H9 (cell line): ENCODE results near the gene PDE1C. TPM values are rescaled to one million over a fixed set of nuclear protein-coding genes. Genes with fewer than 3 reads are reported as not detected.

Source experiments
- DNase-seq: peaks from one replicate; pipeline ENCODE4 v3.0.0-alpha.2; 2017
- H2AFZ ChIP-seq: one replicate; pipeline ENCODE4 v1.6.1; 2013; ENCODE audit warnings: mild to moderate bottlenecking, low read length, control low read depth, moderate library complexity
- H2AK5ac ChIP-seq: 2 replicates; pipeline ENCODE4 v1.6.1; 2013; ENCODE audit warnings: low read length, control low read depth, mixed read lengths; ENCODE audit not compliant: insufficient read length
- H2BK120ac ChIP-seq: one replicate; pipeline ENCODE4 v1.6.1; 2013; ENCODE audit warnings: low read depth, mild to moderate bottlenecking, low read length, control low read depth, inconsistent platforms; ENCODE audit not compliant: poor library complexity, severe bottlenecking
- H2BK12ac ChIP-seq: 2 replicates; pipeline ENCODE4 v1.6.1; 2013; ENCODE audit warnings: low read length, control low read depth, mixed read lengths, low read depth; ENCODE audit not compliant: insufficient read length
- H2BK15ac ChIP-seq: 2 replicates; pipeline ENCODE4 v1.6.1; 2013; ENCODE audit warnings: low read depth, low read length, control low read depth
- H2BK20ac ChIP-seq: one replicate; pipeline ENCODE4 v1.6.1; 2013; ENCODE audit warnings: low read depth, mild to moderate bottlenecking, low read length, control low read depth, inconsistent platforms; ENCODE audit not compliant: poor library complexity, severe bottlenecking
- H2BK5ac ChIP-seq: 2 replicates; pipeline ENCODE4 v1.6.1; 2013; ENCODE audit warnings: low read length, control low read depth, mixed read lengths; ENCODE audit not compliant: insufficient read length
- H3K14ac ChIP-seq: 2 replicates; pipeline ENCODE4 v1.6.1; 2013; ENCODE audit warnings: low read length, control low read depth; ENCODE audit not compliant: insufficient read depth
- H3K18ac ChIP-seq: 2 replicates; pipeline ENCODE4 v1.6.1; 2013; ENCODE audit warnings: low read depth, mild to moderate bottlenecking, mixed read lengths, low read length, control low read depth; ENCODE audit not compliant: insufficient read length
- H3K23ac ChIP-seq: 2 replicates; pipeline ENCODE4 v1.6.1; 2013; ENCODE audit warnings: low read length, control low read depth, mixed read lengths, low read depth; ENCODE audit not compliant: insufficient read length
- H3K23me2 ChIP-seq: 2 replicates; pipeline ENCODE4 v1.6.1; 2013; ENCODE audit warnings: low read depth, mild to moderate bottlenecking, mixed read lengths, low read length, control low read depth; ENCODE audit not compliant: insufficient read length, poor library complexity, severe bottlenecking
- H3K27ac ChIP-seq: 2 replicates; pipeline ENCODE4 v1.5.1; 2013; ENCODE audit warnings: low read length, control low read depth, mixed read lengths, low read depth; ENCODE audit not compliant: insufficient read length
- H3K27me3 ChIP-seq: 2 replicates; pipeline ENCODE4 v1.6.1; 2013; ENCODE audit warnings: low read length, control low read depth, inconsistent platforms; ENCODE audit not compliant: insufficient read depth
- H3K4ac ChIP-seq: 2 replicates; pipeline ENCODE4 v1.6.1; 2013; ENCODE audit warnings: low read depth, mild to moderate bottlenecking, control low read depth, inconsistent platforms, low read length, moderate library complexity
- H3K4me1 ChIP-seq: 2 replicates; pipeline ENCODE4 v1.6.1; 2013; ENCODE audit warnings: low read length, control low read depth, inconsistent platforms; ENCODE audit not compliant: insufficient read depth
- H3K4me2 ChIP-seq: 2 replicates; pipeline ENCODE4 v1.6.1; 2013; ENCODE audit warnings: low read length, control low read depth, mixed read lengths; ENCODE audit not compliant: insufficient read length, insufficient read depth
- H3K56ac ChIP-seq: 2 replicates; pipeline ENCODE4 v1.6.1; 2013; ENCODE audit warnings: low read depth, mild to moderate bottlenecking, mixed read lengths, low read length, control low read depth; ENCODE audit not compliant: insufficient read length
- H3K79me1 ChIP-seq: 2 replicates; pipeline ENCODE4 v1.6.1; 2013; ENCODE audit warnings: low read depth, mild to moderate bottlenecking, moderate library complexity, low read length, control low read depth, inconsistent platforms; ENCODE audit not compliant: insufficient read depth, poor library complexity, severe bottlenecking
- H3K79me2 ChIP-seq: 2 replicates; pipeline ENCODE4 v1.6.1; 2013; ENCODE audit warnings: low read length, control low read depth, inconsistent platforms; ENCODE audit not compliant: insufficient read depth
- H3K9ac ChIP-seq: 2 replicates; pipeline ENCODE4 v1.6.1; 2013; ENCODE audit warnings: low read length, control low read depth, mixed read lengths; ENCODE audit not compliant: insufficient read length; ENCODE audit errors: extremely low read depth
- H3K9me3 ChIP-seq: one replicate; pipeline ENCODE4 v1.6.1; 2013; ENCODE audit warnings: low read depth, low read length, inconsistent platforms; ENCODE audit not compliant: control insufficient read depth
- H3T11ph ChIP-seq: one replicate; pipeline ENCODE4 v1.6.1; 2013; ENCODE audit warnings: mild to moderate bottlenecking, low read length, control low read depth, inconsistent platforms
- H4K20me1 ChIP-seq: one replicate; pipeline ENCODE4 v1.6.1; 2013; ENCODE audit not compliant: control insufficient read depth, insufficient read length, insufficient read depth
- H4K5ac ChIP-seq: 2 replicates; pipeline ENCODE4 v1.6.1; 2013; ENCODE audit warnings: low read depth, mild to moderate bottlenecking, mixed read lengths, low read length, control low read depth; ENCODE audit not compliant: insufficient read length
- H4K8ac ChIP-seq: replicated peaks from 2 replicates; pipeline ENCODE4 v1.6.1; 2013; ENCODE audit warnings: low read length, control low read depth, mixed read lengths, low read depth; ENCODE audit not compliant: insufficient read length
- H4K91ac ChIP-seq: 2 replicates; pipeline ENCODE4 v1.6.1; 2013; ENCODE audit warnings: low read depth, mild to moderate bottlenecking, moderate library complexity, mixed read lengths, low read length, control low read depth; ENCODE audit not compliant: insufficient read length
- H3K27ac Mint-ChIP-seq, 3 experiments: 2 replicates in 2 of 3; 3 replicates in 1 of 3; pipeline ENCODE4 v1.8.0; 2020 to 2021; ENCODE audit warnings: mixed read lengths in 3 of 3, mild to moderate bottlenecking in 1 of 3, moderate library complexity in 1 of 3
- H3K27me3 Mint-ChIP-seq: 2 replicates; pipeline ENCODE4 v1.8.0; 2021; ENCODE audit warnings: low read depth, mild to moderate bottlenecking, moderate library complexity, mixed read lengths
- H3K36me3 Mint-ChIP-seq, 3 experiments: 2 replicates in 2 of 3; 3 replicates in 1 of 3; pipeline ENCODE4 v1.8.0; 2020 to 2021; ENCODE audit warnings: low read depth in 3 of 3, mixed read lengths in 3 of 3; ENCODE audit not compliant: insufficient read depth in 1 of 3
- H3K4me1 Mint-ChIP-seq, 2 experiments: 2 replicates each; pipeline ENCODE4 v1.8.0; 2020; ENCODE audit warnings: mixed read lengths in 2 of 2
- H3K4me3 Mint-ChIP-seq, 2 experiments: 2 replicates in 1 of 2; 3 replicates in 1 of 2; pipeline ENCODE4 v1.8.0; 2020 to 2021; ENCODE audit warnings: mild to moderate bottlenecking in 2 of 2, mixed read lengths in 2 of 2, moderate library complexity in 1 of 2
- H3K9me3 Mint-ChIP-seq, 2 experiments: 2 replicates in 1 of 2; 3 replicates in 1 of 2; pipeline ENCODE4 v1.8.0; 2020; ENCODE audit warnings: mild to moderate bottlenecking in 2 of 2, mixed read lengths in 2 of 2, moderate library complexity in 1 of 2
- WGBS: extraction: QIAGEN DNeasy Blood & Tissue Kit; methylation state at CpG from one replicate; pipeline ENCODE4 v1.1.7; 2013; ENCODE audit warnings: missing lambda C conversion rate, low lambda C conversion rate, mixed read lengths; ENCODE audit not compliant: insufficient read length; ENCODE audit errors: extremely low coverage; 5-methylcytosine and 5-hydroxymethylcytosine counted together
- total RNA-seq: library from RNA; stranded (reverse); gene quantifications from 2 replicates; pipeline ENCODE4 v1.2.1, GENCODE V29; 2021
- TF ChIP-seq, protein P1 (sequence below): fragments of 200-600 bp; sonication (generic); conservative IDR thresholded peaks from 3 replicates; pipeline ENCODE4 v1.8.0; 2021; ENCODE audit warnings: antibody characterized with exemption, mild to moderate bottlenecking

Gene PDE1C
- total RNA-seq, 1 experiment from 2014 or later: 0.17 TPM

GRCh38 chr7:31899356-31899927 is 170.8 kb downstream of the PDE1C start:
- Histone ChIP-seq H3K18ac (no peak overlapping the region), H3K27me3 (no peaks in the 10 kb centered on the region), H3K79me2 (no peaks in the 10 kb centered on the region), H3K9ac (no peak overlapping the region), H3K4me2 (no peak overlapping the region), H2BK20ac (no peak overlapping the region), H4K8ac (no peak overlapping the region), H2BK12ac (no peak overlapping the region), H3K14ac (no peak overlapping the region), H3K79me1 (no peaks in the 10 kb centered on the region), H2AFZ (no peak overlapping the region), H4K20me1 (no peaks in the 10 kb centered on the region), H3K23me2 (no peaks in the 10 kb centered on the region), H4K5ac (no peak overlapping the region), H3K56ac (no peak overlapping the region), H3K27ac (no peak overlapping the region), H2BK120ac (no peak overlapping the region), H3T11ph (no peak overlapping the region), H2AK5ac (no peak overlapping the region), H3K9me3 (no peaks in the 10 kb centered on the region), H3K23ac (no peak overlapping the region), H3K4ac (no peak overlapping the region), H2BK5ac (no peak overlapping the region), H3K4me1 (no peaks in the 10 kb centered on the region), H2BK15ac (no peak overlapping the region), H4K91ac (no peak overlapping the region)
- Mint-ChIP-seq H3K4me3 (no peak overlapping the region), H3K36me3 (no peaks in the 10 kb centered on the region), H3K27me3 (peaks cover 1% of the 10 kb centered on the region; the same call in 1 of the 2 replicates), H3K27ac (no peak overlapping the region; a peak in 1 of 7 replicates), H3K4me1 (peaks cover 0 to 5% of the 10 kb centered on the region in 2 experiments; a peak in 1 of 4 replicates), H3K9me3 (no peaks in the 10 kb centered on the region)
- TF ChIP-seq, protein P1, sequence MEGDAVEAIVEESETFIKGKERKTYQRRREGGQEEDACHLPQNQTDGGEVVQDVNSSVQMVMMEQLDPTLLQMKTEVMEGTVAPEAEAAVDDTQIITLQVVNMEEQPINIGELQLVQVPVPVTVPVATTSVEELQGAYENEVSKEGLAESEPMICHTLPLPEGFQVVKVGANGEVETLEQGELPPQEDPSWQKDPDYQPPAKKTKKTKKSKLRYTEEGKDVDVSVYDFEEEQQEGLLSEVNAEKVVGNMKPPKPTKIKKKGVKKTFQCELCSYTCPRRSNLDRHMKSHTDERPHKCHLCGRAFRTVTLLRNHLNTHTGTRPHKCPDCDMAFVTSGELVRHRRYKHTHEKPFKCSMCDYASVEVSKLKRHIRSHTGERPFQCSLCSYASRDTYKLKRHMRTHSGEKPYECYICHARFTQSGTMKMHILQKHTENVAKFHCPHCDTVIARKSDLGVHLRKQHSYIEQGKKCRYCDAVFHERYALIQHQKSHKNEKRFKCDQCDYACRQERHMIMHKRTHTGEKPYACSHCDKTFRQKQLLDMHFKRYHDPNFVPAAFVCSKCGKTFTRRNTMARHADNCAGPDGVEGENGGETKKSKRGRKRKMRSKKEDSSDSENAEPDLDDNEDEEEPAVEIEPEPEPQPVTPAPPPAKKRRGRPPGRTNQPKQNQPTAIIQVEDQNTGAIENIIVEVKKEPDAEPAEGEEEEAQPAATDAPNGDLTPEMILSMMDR: no peak
- DNase-seq: no peak
- no CpG with 5 or more reads among the region's 14 CpGs for WGBS
